ENCODE results near the gene AEN.

DNA sequence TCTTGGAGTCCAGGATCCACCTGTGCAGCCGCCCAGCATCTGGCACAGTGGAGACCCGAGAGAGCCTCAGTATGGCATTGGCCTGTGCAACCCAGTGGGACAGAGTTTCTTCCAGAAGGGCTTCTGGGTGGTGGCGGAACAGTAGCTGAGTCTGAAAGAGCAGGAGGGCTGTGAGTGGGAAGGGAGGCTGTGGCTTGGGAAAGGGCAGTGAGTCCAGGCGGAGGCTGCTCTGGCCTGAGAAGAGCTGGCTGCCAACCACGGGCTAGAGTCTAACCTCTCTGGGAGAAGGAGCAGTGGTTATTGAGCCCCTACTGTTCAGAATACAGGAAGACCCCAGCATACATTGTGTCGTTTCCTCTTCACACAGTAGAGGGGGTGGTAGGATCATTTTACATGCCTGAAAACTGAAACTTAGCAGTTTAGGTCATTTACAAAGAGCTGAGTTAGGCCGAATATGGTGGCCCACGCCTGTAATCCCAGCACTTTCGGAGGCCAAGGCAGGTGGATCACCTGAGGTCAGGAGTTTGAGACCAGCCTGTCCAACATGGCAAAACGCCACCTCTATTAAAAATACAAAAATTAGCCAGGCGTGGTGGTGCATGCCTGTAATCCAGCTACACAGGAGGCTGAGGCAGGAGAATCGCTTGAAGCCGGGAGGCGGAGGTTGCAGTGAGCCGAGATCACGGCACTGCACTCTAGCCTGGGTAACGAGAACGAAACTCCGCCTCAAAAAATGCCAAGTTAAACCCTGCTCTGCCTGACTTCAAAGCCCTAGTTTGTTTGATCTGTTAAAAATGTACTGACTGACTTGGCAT lies 3.2 kb downstream of the AEN start:
- no peak for TF ChIP-seq EZH2phosphoT487 (IDR thresholded peaks at IDR 0.05; ENCODE audit: borderline replicate concordance)
- TF ChIP-seq, protein P1, sequence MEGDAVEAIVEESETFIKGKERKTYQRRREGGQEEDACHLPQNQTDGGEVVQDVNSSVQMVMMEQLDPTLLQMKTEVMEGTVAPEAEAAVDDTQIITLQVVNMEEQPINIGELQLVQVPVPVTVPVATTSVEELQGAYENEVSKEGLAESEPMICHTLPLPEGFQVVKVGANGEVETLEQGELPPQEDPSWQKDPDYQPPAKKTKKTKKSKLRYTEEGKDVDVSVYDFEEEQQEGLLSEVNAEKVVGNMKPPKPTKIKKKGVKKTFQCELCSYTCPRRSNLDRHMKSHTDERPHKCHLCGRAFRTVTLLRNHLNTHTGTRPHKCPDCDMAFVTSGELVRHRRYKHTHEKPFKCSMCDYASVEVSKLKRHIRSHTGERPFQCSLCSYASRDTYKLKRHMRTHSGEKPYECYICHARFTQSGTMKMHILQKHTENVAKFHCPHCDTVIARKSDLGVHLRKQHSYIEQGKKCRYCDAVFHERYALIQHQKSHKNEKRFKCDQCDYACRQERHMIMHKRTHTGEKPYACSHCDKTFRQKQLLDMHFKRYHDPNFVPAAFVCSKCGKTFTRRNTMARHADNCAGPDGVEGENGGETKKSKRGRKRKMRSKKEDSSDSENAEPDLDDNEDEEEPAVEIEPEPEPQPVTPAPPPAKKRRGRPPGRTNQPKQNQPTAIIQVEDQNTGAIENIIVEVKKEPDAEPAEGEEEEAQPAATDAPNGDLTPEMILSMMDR (conservative IDR thresholded peaks at IDR 0.05; ENCODE audit: low read length), result peak; percentile 62
